HG02642 (cell line): Measurements from ENCODE around the gene KCNE3.

Experiments
- ATAC-seq: cut with Tn5 transposase; IDR thresholded peaks from one replicate; pipeline ENCODE4 v1.9.1; 2021; ENCODE audit warnings: mild to moderate bottlenecking; ENCODE audit not compliant: unreplicated experiment, poor library complexity

Gene KCNE3

DNA sequence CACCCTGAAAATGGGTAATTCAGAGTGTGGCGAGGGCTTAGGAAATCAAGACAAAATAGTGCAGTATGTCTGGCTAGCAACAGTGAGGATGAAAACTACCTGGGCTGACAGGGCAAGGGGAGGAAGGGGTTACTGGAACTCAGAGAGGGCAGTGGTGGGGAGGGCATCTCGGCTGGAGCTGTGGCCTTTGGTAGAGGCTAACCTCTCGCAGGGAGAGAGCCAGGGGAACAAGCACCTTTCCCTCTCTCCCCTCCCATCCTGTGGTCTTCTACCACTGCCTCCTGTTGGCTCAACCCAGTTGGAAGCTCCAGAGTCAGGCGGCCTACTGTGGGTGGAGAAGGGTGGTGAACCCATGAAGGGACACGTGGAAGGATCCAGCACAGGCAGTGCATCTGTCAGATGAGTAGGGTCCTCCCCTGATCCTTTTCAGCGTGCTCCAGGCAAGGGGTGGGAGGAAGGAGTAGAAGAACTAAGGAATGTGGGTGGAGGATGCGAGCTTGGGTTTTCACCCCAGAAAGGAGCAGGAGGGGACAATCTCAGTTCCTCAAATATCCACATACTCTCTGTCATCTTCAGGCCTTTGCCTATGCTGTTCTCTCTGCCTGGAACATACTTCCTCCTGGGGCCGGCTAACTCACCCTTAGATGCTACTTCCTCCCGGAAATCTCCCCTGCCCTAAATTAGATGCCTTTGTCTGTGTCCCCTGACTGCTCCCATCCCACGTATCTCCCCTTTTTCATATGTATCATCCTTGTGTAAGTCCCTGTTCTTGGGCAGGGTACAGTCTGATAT, 6.2 kb upstream of the KCNE3 start:
- no peak for ATAC-seq

DNA sequence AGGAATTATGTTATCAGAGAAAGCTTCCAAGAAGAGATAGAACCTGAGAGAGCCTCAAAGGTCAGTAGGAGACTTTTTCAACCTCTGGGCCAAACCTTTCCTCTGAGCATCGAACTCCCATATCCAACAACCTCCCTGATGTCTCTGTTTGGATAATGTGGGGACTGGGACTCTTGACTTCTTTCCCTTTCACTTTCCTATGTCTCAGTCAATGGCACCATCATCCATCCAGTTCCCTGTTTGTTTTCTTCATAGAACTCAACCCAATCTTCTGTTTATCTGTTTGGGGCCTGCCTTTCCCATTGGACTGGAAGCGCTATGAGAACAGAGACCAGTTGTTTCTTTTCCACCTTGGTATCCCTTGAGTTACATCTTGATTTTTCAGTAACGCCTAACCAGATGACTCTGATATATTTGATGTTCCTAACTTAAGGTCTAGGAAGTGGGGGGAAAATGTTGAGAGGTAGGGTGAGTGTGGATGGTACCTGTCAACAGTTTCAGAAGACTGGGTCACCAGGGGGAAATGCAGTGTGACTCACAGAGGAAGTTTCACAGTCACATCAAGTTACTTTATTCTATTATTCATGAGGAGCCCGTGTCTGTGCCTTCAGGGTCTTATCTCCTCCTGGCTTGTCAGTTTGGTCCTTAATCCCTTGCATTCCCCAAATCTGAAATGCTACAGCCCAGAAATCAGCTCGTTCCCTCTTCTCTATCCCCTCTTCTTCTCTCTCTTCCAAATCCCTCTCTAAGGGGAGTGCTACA, 4.5 kb upstream of the KCNE3 start:
- ATAC-seq = no peak

DNA sequence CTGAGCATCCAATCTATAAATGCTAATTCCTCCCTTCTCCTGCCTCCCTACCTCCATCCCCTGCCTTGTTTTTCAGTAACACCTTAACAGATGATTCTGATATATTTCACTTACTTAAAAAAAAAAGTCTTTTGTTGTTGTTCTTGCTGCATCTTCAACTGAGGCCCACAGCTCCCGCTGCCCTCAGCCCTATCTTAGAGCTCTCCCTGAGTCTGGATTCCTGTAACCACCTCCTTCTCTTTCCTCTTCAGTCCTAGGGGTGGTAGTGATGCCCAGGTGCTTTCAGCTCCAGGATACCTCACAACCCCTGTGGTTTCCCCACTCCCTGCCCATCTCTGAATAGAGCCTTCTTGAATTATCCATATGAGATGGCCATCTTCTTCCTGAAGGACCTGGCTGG, 3.7 kb upstream of the KCNE3 start:
- no peak for ATAC-seq

DNA sequence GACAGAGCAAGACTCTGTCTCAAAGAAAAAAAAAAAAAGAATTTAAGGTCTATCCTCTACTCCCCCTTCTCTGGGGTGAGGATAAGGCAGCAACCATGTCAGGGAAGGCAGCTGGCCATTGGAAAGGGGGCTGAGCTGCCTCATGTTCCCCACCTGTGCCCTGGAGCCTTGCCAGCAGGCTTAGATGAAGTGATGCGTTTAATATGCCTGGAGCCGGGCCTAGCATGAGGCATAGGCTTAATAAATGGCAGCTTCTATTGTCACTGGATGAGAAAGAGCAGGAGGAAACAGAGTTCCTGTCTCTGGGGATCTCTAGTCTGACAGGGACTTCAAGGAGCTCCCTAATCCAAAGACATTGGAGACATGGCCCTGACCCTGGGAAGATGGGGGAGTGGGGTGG, 3.2 kb upstream of the KCNE3 start:
- ATAC-seq = no peak

DNA sequence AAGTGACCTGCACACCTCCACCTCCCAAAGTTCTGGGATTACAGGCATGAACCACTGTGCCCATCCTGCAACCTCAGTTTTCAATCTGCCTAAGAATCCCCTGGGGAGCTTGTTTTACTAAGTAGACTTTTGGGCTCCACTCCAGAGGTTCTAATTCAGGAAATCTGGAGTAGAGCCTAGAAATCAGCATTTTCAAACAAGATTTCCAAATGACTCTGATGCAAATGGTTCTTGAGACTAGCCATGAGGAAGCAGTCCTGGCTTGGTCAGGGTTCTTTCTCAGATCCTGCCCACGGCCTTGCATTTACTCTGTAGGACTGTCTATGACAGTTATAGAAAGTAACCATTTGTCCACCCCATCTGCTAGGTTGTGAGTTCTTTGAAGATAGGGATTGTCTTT, 1.6 kb upstream of the KCNE3 start:
- no peak for ATAC-seq

DNA sequence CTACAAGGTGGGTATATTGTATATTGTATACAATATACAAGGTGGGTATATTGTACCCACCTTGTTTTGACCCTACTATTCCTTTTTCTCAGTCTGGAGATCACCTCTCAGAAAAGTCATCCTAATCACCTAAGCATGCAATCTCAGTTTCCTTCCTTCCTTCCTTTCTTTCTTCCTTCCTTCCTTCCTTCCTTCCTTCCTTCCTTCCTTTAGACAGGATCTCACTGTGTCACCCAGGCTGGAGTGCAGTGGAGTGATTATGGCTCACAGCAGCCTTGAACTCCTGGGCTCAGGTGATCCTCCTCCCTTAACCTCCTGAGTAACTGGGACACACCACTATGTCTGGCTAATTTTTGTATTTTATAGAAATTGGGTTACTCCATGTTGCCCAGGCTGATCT, 1.2 kb upstream of the KCNE3 start:
- no peak for ATAC-seq

DNA sequence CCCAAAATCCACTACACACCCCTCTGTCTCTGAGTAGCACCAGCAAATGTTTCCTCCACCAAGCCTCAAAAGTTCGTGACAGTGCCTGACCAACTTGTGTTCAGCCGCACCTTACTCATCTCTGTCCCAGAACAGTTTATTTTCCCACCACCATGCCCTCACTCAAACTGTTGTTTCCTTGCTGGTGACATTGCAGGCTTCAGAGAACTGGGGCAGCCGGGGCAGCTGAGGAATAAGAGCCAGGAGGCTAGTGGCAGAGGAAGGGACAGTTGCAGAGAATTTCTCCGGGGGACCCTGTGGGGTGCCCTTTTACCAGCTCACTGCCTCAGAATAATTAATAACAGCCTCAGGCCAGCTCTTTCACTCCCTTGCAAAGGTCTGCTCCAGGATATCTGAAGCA, 709 bp upstream of the KCNE3 start:
- ATAC-seq = no peak

DNA sequence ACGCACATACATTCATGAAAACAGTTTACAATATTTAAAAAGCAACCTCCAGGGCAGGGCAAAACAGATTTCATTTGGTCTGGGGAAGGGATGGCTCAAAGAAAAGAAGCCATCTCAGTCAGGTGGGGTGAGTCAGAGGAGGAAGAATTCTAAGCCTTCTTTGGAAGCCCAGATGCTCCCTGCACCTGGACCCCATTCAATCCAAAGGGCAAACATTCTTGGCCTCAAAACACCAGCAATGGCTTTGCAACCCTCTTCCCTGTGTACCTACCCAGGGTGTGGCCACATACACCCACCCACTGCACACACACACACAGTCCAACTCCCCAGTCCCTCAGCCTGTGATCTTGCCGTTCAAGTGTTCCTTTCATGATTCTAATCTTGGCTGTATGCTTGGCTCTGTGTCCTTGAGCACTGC, 2.0 kb downstream of the KCNE3 start:
- ATAC-seq = no peak

DNA sequence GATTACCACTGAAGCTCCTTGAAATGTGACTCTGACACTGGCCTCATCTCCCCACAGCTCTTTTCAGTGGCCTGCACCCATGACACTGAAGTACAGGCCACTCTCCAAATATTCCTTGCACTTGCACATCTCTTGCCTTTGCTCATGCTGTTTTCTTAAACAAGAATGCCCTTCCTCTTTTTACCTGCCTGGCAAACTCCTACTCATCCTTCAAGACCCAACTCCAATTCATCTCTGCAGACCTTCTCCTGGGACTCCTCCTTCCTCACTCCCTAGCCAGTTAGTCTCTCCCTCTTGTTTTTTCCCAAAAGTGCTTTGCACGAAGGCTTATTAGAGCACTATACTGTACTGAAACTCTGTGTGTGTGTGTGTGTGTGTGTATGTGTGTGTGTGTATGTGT, 2.6 kb downstream of the KCNE3 start:
- no peak for ATAC-seq

DNA sequence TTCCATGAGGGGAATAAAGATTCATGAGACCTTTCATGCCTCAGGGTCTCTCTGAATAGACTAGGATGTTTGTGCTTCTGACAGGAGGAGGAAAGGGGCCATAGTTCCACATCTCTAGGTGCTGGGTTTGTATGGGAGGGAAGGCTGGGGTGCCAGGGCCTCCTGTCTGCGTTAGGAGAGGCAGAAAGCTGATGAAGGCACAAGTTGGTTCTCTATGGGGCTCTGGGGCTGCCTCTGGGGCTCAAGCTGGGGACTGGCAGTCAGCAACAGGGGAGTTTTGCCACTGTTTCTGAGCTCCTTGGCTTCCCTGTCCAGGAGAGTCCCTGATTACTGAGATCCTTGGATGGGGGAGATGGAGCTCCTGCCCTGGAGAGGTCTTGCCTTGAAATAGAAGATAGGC, 4.1 kb downstream of the KCNE3 start:
- ATAC-seq = no peak

DNA sequence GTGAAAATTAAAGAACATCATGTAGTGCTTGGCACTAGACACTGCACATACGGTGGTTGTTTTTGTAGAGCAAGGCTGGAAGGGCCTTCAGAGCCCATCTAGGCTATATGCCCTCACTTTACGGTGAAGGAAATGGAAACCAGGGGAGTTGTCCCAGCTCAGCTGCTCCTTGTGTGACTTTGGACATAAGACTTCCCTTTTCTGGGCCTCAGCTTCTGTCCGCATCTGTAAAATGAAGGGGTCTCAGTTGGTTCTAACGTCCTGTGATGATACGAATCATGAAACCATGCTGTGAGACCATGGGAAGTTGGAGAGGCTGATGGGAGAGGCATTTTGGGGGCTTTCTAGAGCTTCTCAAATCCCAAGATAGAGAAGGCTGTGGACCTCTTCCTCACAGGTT, 4.7 kb downstream of the KCNE3 start:
- ATAC-seq = no peak

DNA sequence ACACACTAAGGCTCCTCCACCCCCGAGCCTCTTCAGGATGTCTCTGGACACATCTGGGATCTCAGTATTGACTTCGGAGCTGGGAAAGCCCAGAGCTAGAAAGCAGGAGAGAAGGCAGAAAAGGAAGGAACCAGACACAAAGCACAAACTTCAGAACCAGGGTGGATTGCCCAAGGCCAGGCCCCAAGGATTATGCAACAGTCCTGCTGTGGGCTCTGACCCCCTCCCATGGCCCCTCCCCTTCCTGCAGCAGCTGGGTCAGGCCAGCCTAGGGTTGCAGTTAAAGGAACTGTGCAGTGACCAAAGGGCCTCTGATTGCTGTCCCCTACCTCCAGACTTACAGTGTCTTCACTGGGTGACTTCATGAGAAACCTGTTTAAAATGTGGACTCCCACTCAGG, 5.3 kb downstream of the KCNE3 start:
- no peak for ATAC-seq

DNA sequence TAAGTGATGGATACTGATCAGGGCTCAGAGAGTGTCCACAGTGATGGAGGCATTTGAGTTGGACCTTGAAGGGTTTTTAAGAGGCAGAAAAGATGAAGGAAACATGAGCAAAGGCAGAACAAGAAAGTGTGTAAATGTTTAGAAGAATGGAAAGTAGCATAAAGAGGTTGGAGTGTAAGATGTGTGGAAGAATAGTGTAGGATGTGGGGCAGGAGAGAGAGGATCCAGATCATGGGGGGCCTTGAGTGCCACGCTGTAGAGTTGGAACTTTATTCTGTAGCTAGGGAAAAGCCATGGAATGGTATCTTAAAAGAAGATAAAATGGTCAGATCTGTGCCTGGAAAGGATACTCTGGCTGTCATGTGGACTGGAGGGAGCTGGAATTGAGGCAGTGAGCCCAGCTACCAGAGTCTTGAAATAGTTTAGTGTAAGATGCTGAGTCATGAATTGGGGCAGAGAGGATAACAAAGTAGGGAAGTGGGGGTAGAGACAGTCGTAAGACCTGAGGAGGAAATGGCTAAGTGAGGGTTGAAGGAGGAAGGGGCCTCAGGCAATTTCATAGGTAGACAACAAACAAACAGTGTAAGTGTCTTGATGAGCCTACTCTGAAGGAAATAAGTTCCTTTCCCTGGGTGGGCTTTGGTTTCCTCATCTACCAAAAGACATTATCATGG, 6.7 kb downstream of the KCNE3 start:
- ATAC-seq = no peak

DNA sequence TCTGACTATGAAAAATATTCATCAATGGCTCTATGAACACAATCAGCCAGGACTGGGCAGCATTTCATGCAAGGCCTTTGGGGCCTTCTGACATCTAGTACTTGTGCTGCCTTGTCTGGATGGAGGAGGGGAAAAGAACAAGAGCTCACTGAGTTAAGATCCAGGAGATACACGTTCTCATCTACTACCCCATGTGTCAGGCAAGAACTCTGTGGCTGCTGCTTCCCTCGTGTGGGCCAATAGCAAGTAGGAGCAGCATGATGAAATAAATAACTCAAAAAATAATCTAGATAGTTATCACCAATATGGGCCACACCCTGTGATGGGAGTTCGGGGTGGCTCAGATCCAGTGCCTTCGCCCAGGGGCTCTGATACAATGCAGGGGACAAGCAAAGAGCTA, 7.3 kb downstream of the KCNE3 start:
- ATAC-seq = no peak

DNA sequence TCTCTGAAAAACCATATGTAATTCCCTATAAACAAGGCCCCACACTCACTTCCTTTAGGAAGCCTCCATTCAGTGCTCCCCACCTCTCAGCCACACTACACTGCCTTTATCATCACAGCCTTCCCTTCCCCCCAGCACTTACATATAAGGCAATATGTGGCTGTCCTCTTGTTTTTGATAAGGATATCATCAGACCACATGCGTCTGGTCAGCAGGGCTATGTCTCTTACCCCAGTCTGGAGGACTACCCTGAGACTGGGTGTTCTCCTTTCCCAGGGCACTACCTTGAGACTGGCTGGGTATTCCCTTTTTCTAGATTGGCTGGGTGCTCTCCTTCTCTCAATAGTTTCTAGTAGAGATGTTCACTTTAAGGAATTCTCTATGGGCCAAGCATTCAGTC, 7.8 kb downstream of the KCNE3 start:
- ATAC-seq = no peak

DNA sequence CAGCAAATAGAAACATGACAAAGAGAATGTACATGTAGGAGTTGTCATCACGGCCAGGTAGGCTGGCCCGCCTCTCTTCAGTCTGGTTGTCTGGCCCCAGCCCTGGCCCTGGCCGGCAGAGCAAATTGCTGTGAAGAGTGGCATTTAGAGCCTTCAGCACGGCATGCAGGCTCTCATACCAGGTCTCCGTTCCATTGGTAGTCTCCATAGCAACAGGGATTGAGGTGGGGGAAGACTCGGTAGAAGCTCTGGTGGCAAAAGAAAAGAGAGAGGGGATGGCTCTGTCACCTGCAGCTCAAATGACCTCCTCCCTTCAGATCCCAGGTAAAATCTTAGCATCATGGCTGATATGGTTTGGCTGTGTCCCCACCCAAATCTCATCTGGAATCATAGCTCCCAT, 10.0 kb downstream of the KCNE3 start:
- ATAC-seq = no peak

DNA sequence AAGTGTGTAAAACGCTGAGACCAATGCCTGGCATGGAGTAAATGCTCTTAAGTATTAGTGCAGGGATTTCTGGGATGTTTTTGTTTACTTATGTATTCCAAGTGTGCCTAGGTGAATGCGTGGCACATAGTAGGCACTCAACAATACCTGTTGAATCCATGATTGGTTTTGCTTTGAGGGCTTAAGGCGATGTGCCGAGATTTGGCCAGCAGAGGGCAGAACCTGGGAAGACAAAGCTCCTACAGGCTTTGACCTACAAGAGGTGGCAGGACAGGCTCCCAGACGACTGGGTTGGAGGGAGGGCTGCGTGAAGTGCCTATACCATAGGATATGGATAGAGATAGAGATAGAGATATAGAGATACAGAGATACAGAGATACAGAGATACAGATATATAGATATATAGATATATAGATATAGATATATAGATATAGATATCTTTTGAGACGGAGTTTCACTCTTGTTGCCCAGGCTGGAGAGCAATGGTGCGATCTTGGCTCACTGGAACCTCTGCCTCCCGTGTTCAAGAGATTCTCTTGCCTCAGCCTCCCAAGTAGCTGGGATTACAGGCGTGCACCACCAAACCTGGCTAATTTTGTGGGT, 13.9 kb downstream of the KCNE3 start:
- no peak for ATAC-seq

DNA sequence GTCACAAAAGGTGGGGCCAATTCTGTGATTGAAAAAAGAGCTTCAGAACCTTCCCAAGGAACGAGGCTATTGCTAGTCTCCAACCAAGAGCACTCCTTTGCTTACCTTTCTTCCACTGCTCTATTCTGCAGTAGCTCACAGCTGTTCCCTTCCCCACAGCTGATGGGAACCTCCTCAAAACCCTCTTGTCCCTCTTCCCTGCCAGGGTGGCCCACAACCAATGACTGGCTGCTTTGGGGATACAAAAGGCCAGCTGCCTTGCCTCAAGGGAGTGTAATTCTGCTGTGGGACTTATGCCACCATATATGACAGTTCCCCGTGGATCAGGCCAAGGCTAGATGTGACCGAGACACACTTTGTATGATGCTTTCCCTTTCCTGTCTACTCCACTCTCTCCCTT, 15.0 kb downstream of the KCNE3 start:
- ATAC-seq = no peak

DNA sequence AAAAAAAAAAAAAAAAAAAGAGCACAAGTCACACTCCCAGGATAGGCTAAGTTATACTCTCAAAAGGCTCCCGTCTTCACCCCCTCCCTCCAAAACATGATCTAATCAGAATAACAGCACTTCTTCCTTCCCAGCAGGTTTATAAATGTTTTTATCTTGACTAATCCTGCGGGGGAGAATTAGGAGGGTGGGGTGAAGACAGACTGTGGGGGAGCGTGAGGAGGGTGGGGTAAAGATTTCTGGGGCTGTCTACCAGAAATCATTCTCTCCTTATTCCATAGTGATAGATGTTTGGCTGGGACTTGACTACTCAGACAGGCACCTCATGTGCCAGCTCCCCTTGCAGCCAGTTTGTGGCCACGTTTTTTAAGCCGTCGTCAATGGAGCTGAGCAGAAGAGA, 17.0 kb downstream of the KCNE3 start:
- no peak for ATAC-seq

DNA sequence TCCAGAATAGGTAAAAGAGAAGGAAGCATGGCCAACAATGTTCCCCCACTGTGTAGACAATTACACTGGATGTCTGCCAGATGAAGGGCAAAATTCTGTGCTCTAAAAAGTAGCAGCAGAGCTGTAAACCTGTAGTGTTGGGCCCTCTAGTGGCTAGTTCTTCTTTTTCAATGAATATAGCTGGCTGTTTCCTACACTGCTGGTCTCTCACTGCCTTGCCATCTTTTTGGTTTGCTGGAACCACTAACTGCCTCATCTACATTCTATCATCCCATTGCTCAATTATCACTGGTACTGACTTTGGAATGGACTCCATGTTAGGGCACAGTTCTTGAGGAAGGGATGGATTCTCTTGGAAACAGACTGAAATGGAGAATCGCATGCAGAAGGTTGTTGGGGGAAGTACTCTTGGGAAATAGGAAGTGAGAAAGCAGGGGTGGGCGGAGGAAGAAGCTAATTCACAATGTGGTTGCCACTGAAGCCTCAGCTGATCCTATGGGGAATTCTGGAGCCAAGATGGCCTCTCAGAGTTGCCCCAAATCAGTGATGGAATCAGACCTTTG, 17.9 kb downstream of the KCNE3 start:
- ATAC-seq = peak; percentile 66

DNA sequence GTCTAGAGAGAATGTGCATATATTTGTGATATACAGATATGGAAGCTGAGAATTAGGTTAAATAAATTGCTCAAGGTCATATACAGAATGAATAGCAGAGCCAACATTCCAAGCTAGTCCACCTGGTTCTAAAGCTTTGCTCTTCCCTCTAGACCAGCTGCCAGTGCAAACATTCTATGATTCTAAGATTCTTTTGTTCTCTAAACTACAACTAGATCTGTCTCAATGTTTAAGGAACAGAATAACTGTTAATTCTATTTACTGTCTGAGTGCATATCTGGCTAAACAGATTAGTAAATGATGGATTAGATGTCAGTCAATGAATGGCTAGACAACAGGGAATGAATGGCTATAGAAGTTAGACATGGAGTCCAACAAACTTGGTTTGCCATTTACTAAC, 19.6 kb downstream of the KCNE3 start:
- no peak for ATAC-seq
